ENCODE results near the gene EPHA2. TPM values are rescaled to one million over a fixed set of nuclear protein-coding genes. Genes with fewer than 3 reads are reported as not detected.
A peak's percentile ranks its signal among the peaks of the same experiment; 100 is the strongest.

Gene EPHA2
- total and polyA plus RNA-seq, 2 experiments from 2014 or later, result 7.5 to 51.2 TPM

GRCh38 chr1:16153999-16154673, 1.7 kb downstream of the EPHA2 start:
- H3K36me3 ChIP-seq (ENCODE audit: insufficient read depth), result peaks cover 3% of the 10 kb centered on the region; the same call in 1 of the 2 replicates
- peak overlapping the region; percentile 92 for H3K4me3 ChIP-seq
- peaks cover 11% of the 10 kb centered on the region for H4K20me1 ChIP-seq (replicated peaks; ENCODE audit: insufficient read depth)
- 0 out of 2 replicates have a peak, but pooled peaks cover 3% of the 10 kb centered on the region for H3F3A ChIP-seq (replicated peaks; ENCODE audit: low read depth)
- H3K9me3 Mint-ChIP-seq, result no peaks in the 10 kb centered on the region
- peak overlapping the region; percentile 98 for H3K4me2 ChIP-seq
- peak overlapping the region; percentile 90 for H3K4me3 Mint-ChIP-seq
- H3K4me1 Mint-ChIP-seq, result peaks cover 48% of the 10 kb centered on the region
- ATAC-seq, result no peak
- H2AFZ ChIP-seq, result no peak overlapping the region
- H3K79me2 ChIP-seq (replicated peaks; ENCODE audit: insufficient read depth), result peaks cover 60% of the 10 kb centered on the region
- peaks cover 27% of the 10 kb centered on the region for H3K27me3 Mint-ChIP-seq (ENCODE audit: insufficient read depth, low read depth, poor library complexity)
- H3K4me1 ChIP-seq (ENCODE audit: insufficient read depth), result peaks cover 47% of the 10 kb centered on the region
- H3K27ac ChIP-seq (ENCODE audit: low read depth), result no peak overlapping the region
- H3K36me3 Mint-ChIP-seq (ENCODE audit: low read depth), result peaks cover 11% of the 10 kb centered on the region
- DNase-seq (ENCODE audit: low spot score), result no peak
- no peak overlapping the region for H3K27ac Mint-ChIP-seq
- H3K27me3 ChIP-seq (ENCODE audit: insufficient read depth), result peaks cover 16% of the 10 kb centered on the region
- no peak for TF ChIP-seq EZH2 (IDR thresholded peaks at IDR 0.05; ENCODE audit: low read depth, unreplicated experiment)
- TF ChIP-seq CREB1 (CRISPR knock-in tag; IDR thresholded peaks at IDR 0.05; ENCODE audit: low read depth), result no peak
- TF ChIP-seq JUNB (IDR thresholded peaks at IDR 0.05; ENCODE audit: unreplicated experiment), result no peak
- no peak for TF ChIP-seq EZH2phosphoT487 (IDR thresholded peaks at IDR 0.05; ENCODE audit: unreplicated experiment)
- no peaks in the 10 kb centered on the region for H3K9me2 ChIP-seq (ENCODE audit: insufficient read depth)

GRCh38 chr1:16153096-16153998, 2.5 kb downstream of the EPHA2 start:
- Histone ChIP-seq H3K4me2 (peak overlapping the region; percentile 98), H3K36me3 (ENCODE audit: insufficient read depth) (peaks cover 4% of the 10 kb centered on the region; the same call in 1 of the 2 replicates), H3K4me3 (peak overlapping the region; percentile 92), H3K79me2 (replicated peaks; ENCODE audit: insufficient read depth) (peaks cover 65% of the 10 kb centered on the region), H3K27me3 (ENCODE audit: insufficient read depth) (peaks cover 16% of the 10 kb centered on the region), H4K20me1 (replicated peaks; ENCODE audit: insufficient read depth) (peaks cover 11% of the 10 kb centered on the region), H2AFZ (no peak overlapping the region), H3K9me2 (ENCODE audit: insufficient read depth) (no peaks in the 10 kb centered on the region), H3K4me1 (ENCODE audit: insufficient read depth) (peaks cover 47% of the 10 kb centered on the region), H3K27ac (ENCODE audit: low read depth) (peak overlapping the region; percentile 63; the same call in 1 of the 2 replicates), H3F3A (replicated peaks; ENCODE audit: low read depth) (0 out of 2 replicates have a peak, but pooled peaks cover 3% of the 10 kb centered on the region)
- Mint-ChIP-seq H3K36me3 (ENCODE audit: low read depth) (peaks cover 18% of the 10 kb centered on the region), H3K4me3 (peak overlapping the region; percentile 90), H3K27ac (peak overlapping the region; percentile 93), H3K27me3 (ENCODE audit: insufficient read depth, low read depth, poor library complexity) (peaks cover 26% of the 10 kb centered on the region), H3K4me1 (peaks cover 48% of the 10 kb centered on the region), H3K9me3 (no peaks in the 10 kb centered on the region)
- no peak for ATAC-seq
- DNase-seq (ENCODE audit: low spot score), result no peak
- no peak for TF ChIP-seq STAT1 (IDR thresholded peaks at IDR 0.05; ENCODE audit: unreplicated experiment)
- TF ChIP-seq ZNF114 (CRISPR knock-in tag; IDR thresholded peaks at IDR 0.05), result no peak
- no peak for TF ChIP-seq ZNF331 (CRISPR knock-in tag; IDR thresholded peaks at IDR 0.05; ENCODE audit: low read depth)
- TF ChIP-seq EZH2phosphoT487 (IDR thresholded peaks at IDR 0.05; ENCODE audit: unreplicated experiment), result no peak
- no peak for TF ChIP-seq JUNB (IDR thresholded peaks at IDR 0.05; ENCODE audit: unreplicated experiment)
- TF ChIP-seq, protein P1, sequence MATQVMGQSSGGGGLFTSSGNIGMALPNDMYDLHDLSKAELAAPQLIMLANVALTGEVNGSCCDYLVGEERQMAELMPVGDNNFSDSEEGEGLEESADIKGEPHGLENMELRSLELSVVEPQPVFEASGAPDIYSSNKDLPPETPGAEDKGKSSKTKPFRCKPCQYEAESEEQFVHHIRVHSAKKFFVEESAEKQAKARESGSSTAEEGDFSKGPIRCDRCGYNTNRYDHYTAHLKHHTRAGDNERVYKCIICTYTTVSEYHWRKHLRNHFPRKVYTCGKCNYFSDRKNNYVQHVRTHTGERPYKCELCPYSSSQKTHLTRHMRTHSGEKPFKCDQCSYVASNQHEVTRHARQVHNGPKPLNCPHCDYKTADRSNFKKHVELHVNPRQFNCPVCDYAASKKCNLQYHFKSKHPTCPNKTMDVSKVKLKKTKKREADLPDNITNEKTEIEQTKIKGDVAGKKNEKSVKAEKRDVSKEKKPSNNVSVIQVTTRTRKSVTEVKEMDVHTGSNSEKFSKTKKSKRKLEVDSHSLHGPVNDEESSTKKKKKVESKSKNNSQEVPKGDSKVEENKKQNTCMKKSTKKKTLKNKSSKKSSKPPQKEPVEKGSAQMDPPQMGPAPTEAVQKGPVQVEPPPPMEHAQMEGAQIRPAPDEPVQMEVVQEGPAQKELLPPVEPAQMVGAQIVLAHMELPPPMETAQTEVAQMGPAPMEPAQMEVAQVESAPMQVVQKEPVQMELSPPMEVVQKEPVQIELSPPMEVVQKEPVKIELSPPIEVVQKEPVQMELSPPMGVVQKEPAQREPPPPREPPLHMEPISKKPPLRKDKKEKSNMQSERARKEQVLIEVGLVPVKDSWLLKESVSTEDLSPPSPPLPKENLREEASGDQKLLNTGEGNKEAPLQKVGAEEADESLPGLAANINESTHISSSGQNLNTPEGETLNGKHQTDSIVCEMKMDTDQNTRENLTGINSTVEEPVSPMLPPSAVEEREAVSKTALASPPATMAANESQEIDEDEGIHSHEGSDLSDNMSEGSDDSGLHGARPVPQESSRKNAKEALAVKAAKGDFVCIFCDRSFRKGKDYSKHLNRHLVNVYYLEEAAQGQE (IDR thresholded peaks at IDR 0.05; ENCODE audit: unreplicated experiment), result no peak
- no peak for TF ChIP-seq ETS1 (IDR thresholded peaks at IDR 0.05)
- TF ChIP-seq CREB1 (CRISPR knock-in tag; IDR thresholded peaks at IDR 0.05; ENCODE audit: low read depth), result no peak

All from GM23338 (cell line).